ENCODE measurements around the gene NAALADL1.

The NAALADL1 gene

GRCh38 chr11:65003282-65003681 is 55.1 kb downstream of the NAALADL1 start:
- H3K9ac ChIP-seq (ENCODE audit: insufficient read length): no peak overlapping the region

GRCh38 chr11:65002706-65003105 is 55.6 kb downstream of the NAALADL1 start:
- Histone ChIP-seq H3K4me3 (no peak overlapping the region), H3K27ac (no peak overlapping the region), H3K9ac (ENCODE audit: insufficient read length) (no peak overlapping the region), H3K36me3 (ENCODE audit: insufficient read depth, low read length) (no peaks in the 10 kb centered on the region), H3K9me3 (ENCODE audit: low read depth, low read length) (no peaks in the 10 kb centered on the region)
- no peak for DNase-seq (ENCODE audit: low read depth, low spot score)
- TF ChIP-seq EZH2 (IDR thresholded peaks at IDR 0.05) (no peak), POLR2AphosphoS5 (IDR thresholded peaks at IDR 0.05; ENCODE audit: borderline replicate concordance, low read depth, low read length) (no peak), FOXP2 (optimal IDR thresholded peaks at IDR 0.05; ENCODE audit: control extremely low read depth, extremely low read length, insufficient read depth) (no peak)

More at GRCh38 chr11:65003282-65003681, 55.1 kb downstream of the NAALADL1 start:
- no peak overlapping the region for H3K4me3 ChIP-seq
- no peaks in the 10 kb centered on the region for H3K36me3 ChIP-seq (ENCODE audit: insufficient read depth, low read length)
- H3K27ac ChIP-seq: no peak overlapping the region
- no peaks in the 10 kb centered on the region for H3K9me3 ChIP-seq (ENCODE audit: low read depth, low read length)
- TF ChIP-seq POLR2AphosphoS5 (IDR thresholded peaks at IDR 0.05; ENCODE audit: borderline replicate concordance, low read depth, low read length) (no peak), EZH2 (IDR thresholded peaks at IDR 0.05) (no peak), FOXP2 (optimal IDR thresholded peaks at IDR 0.05; ENCODE audit: control extremely low read depth, extremely low read length, insufficient read depth) (no peak)
- DNase-seq (ENCODE audit: low read depth, low spot score): no peak

GRCh38 chr11:64999478-64999877 is 58.9 kb downstream of the NAALADL1 start:
- H3K36me3 ChIP-seq (ENCODE audit: insufficient read depth, low read length): no peaks in the 10 kb centered on the region

GRCh38 chr11:64998690-64999431 is 59.5 kb downstream of the NAALADL1 start:
- Histone ChIP-seq H3K36me3 (ENCODE audit: insufficient read depth, low read length) (no peaks in the 10 kb centered on the region), H3K9ac (ENCODE audit: insufficient read length) (no peak overlapping the region), H3K9me3 (ENCODE audit: low read depth, low read length) (no peaks in the 10 kb centered on the region), H3K4me3 (no peak overlapping the region), H3K27ac (no peak overlapping the region)
- TF ChIP-seq POLR2AphosphoS5 (IDR thresholded peaks at IDR 0.05; ENCODE audit: borderline replicate concordance, low read depth, low read length) (no peak), FOXP2 (optimal IDR thresholded peaks at IDR 0.05; ENCODE audit: control extremely low read depth, extremely low read length, insufficient read depth) (no peak), EZH2 (IDR thresholded peaks at IDR 0.05) (no peak)
- no peak for DNase-seq (ENCODE audit: low read depth, low spot score)

More at GRCh38 chr11:64999478-64999877, 58.9 kb downstream of the NAALADL1 start:
- no peak for DNase-seq (ENCODE audit: low read depth, low spot score)
- Histone ChIP-seq H3K9ac (ENCODE audit: insufficient read length) (no peak overlapping the region), H3K4me3 (no peak overlapping the region), H3K27ac (no peak overlapping the region), H3K9me3 (ENCODE audit: low read depth, low read length) (no peaks in the 10 kb centered on the region)
- TF ChIP-seq POLR2AphosphoS5 (IDR thresholded peaks at IDR 0.05; ENCODE audit: borderline replicate concordance, low read depth, low read length): no peak
- TF ChIP-seq FOXP2 (optimal IDR thresholded peaks at IDR 0.05; ENCODE audit: control extremely low read depth, extremely low read length, insufficient read depth): no peak
- no peak for TF ChIP-seq EZH2 (IDR thresholded peaks at IDR 0.05)

GRCh38 chr11:64998141-64998540 is 60.2 kb downstream of the NAALADL1 start:
- Histone ChIP-seq H3K4me3 (no peak overlapping the region), H3K9ac (ENCODE audit: insufficient read length) (no peak overlapping the region), H3K27ac (no peak overlapping the region), H3K36me3 (ENCODE audit: insufficient read depth, low read length) (no peaks in the 10 kb centered on the region), H3K9me3 (ENCODE audit: low read depth, low read length) (no peaks in the 10 kb centered on the region)
- TF ChIP-seq EZH2 (IDR thresholded peaks at IDR 0.05) (no peak), POLR2AphosphoS5 (IDR thresholded peaks at IDR 0.05; ENCODE audit: borderline replicate concordance, low read depth, low read length) (no peak), FOXP2 (optimal IDR thresholded peaks at IDR 0.05; ENCODE audit: control extremely low read depth, extremely low read length, insufficient read depth) (no peak)
- no peak for DNase-seq (ENCODE audit: low read depth, low spot score)

- no peak for DNase-seq (ENCODE audit: low read depth, low spot score)
- TF ChIP-seq EZH2 (IDR thresholded peaks at IDR 0.05) (no peak), POLR2AphosphoS5 (IDR thresholded peaks at IDR 0.05; ENCODE audit: borderline replicate concordance, low read depth, low read length) (no peak), FOXP2 (optimal IDR thresholded peaks at IDR 0.05; ENCODE audit: control extremely low read depth, extremely low read length, insufficient read depth) (no peak)
- Histone ChIP-seq H3K4me3 (no peak within 1 kb of the TSS), H3K9ac (ENCODE audit: insufficient read length) (no peak within 1 kb of the TSS), H3K27ac (no peak within 1 kb of the TSS), H3K9me3 (ENCODE audit: low read depth, low read length) (no peaks in the 10 kb centered on the region), H3K36me3 (ENCODE audit: insufficient read depth, low read length) (no peaks in the 10 kb centered on the region)
Measured at GRCh38 chr11:64996710-64997380, 61.5 kb downstream of the NAALADL1 start, which contains the start of gene BATF2. TSS of gene BATF2 (minus strand) at chr11:64996971. CDS start at chr11:64996914, 57 bp downstream.

- TF ChIP-seq POLR2AphosphoS5 (IDR thresholded peaks at IDR 0.05; ENCODE audit: borderline replicate concordance, low read depth, low read length): no peak
- no peak overlapping the region for H3K27ac ChIP-seq
- H3K9ac ChIP-seq (ENCODE audit: insufficient read length): no peak overlapping the region
- no peak overlapping the region for H3K4me3 ChIP-seq
- no peak for DNase-seq (ENCODE audit: low read depth, low spot score)
- no peaks in the 10 kb centered on the region for H3K36me3 ChIP-seq (ENCODE audit: insufficient read depth, low read length)
- no peaks in the 10 kb centered on the region for H3K9me3 ChIP-seq (ENCODE audit: low read depth, low read length)
Measured at GRCh38 chr11:64996327-64996709, 62.0 kb downstream of the NAALADL1 start.
